Thyroid gland (tissue), 4 donors: Measurements from ENCODE around the gene SUN3. TPM values are rescaled to one million over a fixed set of nuclear protein-coding genes. Genes with fewer than 3 reads are reported as not detected.

Experiments
- DNase-seq, 2 donors: peaks; one replicate each; pipeline ENCODE4 v3.0.0-alpha.2; 2019
- H3K27ac ChIP-seq, 3 donors: fragments of 200-600 bp; sonication (generic); 1 replicate in 2 of 3; 2 replicates in 1 of 3; pipeline ENCODE4 v1.5.1; 2016 to 2019; ENCODE audit warnings: mild to moderate bottlenecking in 1 of 3, moderate library complexity in 1 of 3
- H3K27me3 ChIP-seq: fragments of 200-600 bp; sonication (generic); one replicate; pipeline ENCODE4 v1.5.1; 2019
- H3K36me3 ChIP-seq, 2 donors: fragments of 200-600 bp; sonication (generic); one replicate each; pipeline ENCODE4 v1.5.1; 2016 to 2019
- H3K4me1 ChIP-seq, 2 donors: fragments of 200-600 bp; sonication (generic); one replicate each; pipeline ENCODE4 v1.5.1; 2017 to 2019
- H3K4me3 ChIP-seq, 3 donors: fragments of 200-600 bp; sonication (generic); replicated peaks in 1 of 3; 1 replicate in 2 of 3; 2 replicates in 1 of 3; pipeline ENCODE4 v1.5.1; 2016; ENCODE audit warnings: mild to moderate bottlenecking in 1 of 3
- H3K9me3 ChIP-seq: fragments of 200-600 bp; sonication (generic); one replicate; pipeline ENCODE4 v1.5.1; 2017
- POLR2A ChIP-seq, 2 donors: fragments of 450-650 bp; IDR thresholded peaks; one replicate each; pipeline ENCODE4 v1.6.1; 2017; ENCODE audit warnings: antibody characterized with exemption in 2 of 2, mild to moderate bottlenecking in 2 of 2, moderate library complexity in 1 of 2
- WGBS, 2 donors: methylation state at CpG; one replicate each; pipeline ENCODE4 v1.1.5; 2017; 5-methylcytosine and 5-hydroxymethylcytosine counted together
- intact Hi-C: fragments of 100-400 bp; cut with DNase I; formaldehyde crosslinking; loops from one replicate; pipeline ENCODE4 v1.15.1; 2023
- total RNA-seq, 4 donors: library from RNA; depleted of rRNA; stranded (reverse); fragments of >200 nt; gene quantifications; one replicate each; pipeline ENCODE4 v1.2.3, GENCODE V29; 2016
- TF ChIP-seq, protein P1 (sequence below), 6 experiments: fragments of 200-600 bp in 3 of 6; fragments of 450-650 bp in 3 of 6; sonication (generic) in 3 of 6; IDR thresholded peaks; one replicate each; pipeline ENCODE4 v1.5.1; 2016 to 2019; ENCODE audit warnings: antibody characterized with exemption in 6 of 6, mild to moderate bottlenecking in 2 of 6, inconsistent platforms in 1 of 6, moderate library complexity in 1 of 6

SUN3 gene
- total RNA-seq, 4 donors from 2014 or later, result not detected

DNA sequence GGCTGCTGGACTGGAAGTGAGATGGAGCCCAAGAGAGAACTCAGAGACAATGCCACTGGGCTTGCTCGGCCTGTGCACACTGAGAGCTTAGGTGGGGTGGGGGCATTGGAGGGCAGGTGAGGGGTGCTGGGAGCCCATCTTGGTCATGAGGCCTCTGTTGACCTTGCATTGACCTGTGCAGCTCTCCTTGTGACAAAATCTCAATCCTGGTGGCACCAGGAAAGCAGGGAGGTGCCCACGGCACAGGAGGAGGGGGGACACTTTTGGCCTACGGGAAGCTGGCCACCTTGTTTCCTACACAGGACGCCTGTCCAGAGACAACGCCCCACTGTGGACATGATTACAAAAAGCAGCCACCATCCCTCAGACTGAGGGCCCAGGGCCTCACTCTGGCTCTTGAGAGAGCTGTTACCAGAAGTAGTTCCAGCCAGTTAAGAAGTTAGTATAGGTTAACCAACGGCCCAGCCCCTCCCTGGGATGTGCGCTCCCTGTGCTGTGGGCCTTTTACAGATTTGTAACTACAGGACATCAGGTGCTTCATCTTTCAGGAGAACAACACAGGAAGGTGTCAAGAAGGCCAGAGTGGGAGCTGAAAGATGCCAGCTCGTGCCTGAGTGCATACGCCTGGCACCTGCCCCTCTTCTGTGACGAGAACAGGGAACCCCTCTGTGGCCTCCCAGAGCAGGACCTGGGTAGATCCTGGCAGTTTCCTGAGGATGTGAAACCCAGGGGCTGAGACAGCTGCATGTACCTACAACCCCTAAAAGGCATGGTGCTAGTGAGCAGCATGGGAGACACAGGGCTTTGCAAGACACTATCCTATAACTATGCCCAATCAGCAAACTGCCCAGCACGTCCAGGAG is 91.0 kb downstream of the SUN3 start:
- H3K9me3 ChIP-seq, result no peaks in the 10 kb centered on the region
- H3K27ac ChIP-seq, result no peak overlapping the region
- H3K4me1 ChIP-seq, result peaks cover 0 to 23% of the 10 kb centered on the region in 2 donors
- H3K36me3 ChIP-seq, result no peaks in the 10 kb centered on the region
- intact Hi-C loops, result no loop called here
- DNase-seq, result no peak
- H3K4me3 ChIP-seq, result no peak overlapping the region
- WGBS, 2 donors, result 76 to 80% methylated on average over 10 to 11 of the region's 11 CpGs
- TF ChIP-seq, protein P1, sequence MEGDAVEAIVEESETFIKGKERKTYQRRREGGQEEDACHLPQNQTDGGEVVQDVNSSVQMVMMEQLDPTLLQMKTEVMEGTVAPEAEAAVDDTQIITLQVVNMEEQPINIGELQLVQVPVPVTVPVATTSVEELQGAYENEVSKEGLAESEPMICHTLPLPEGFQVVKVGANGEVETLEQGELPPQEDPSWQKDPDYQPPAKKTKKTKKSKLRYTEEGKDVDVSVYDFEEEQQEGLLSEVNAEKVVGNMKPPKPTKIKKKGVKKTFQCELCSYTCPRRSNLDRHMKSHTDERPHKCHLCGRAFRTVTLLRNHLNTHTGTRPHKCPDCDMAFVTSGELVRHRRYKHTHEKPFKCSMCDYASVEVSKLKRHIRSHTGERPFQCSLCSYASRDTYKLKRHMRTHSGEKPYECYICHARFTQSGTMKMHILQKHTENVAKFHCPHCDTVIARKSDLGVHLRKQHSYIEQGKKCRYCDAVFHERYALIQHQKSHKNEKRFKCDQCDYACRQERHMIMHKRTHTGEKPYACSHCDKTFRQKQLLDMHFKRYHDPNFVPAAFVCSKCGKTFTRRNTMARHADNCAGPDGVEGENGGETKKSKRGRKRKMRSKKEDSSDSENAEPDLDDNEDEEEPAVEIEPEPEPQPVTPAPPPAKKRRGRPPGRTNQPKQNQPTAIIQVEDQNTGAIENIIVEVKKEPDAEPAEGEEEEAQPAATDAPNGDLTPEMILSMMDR (IDR thresholded peaks at IDR 0.05), result no peak
- no peak for TF ChIP-seq POLR2A (IDR thresholded peaks at IDR 0.05)
- no peaks in the 10 kb centered on the region for H3K27me3 ChIP-seq

Other genes starting within 250 kb of the SUN3 start
- gene PKD1L1, start 80.6 kb downstream of the SUN3 start, total RNA-seq, result under 1 TPM; under 0.01 to 0.17 (median 0.14) TPM
- gene HUS1, start 49.5 kb downstream of the SUN3 start, total RNA-seq, result 10 to 100 TPM; 32.1 to 83.8 (median 39.8) TPM
- gene C7orf57, start 6.4 kb upstream of the SUN3 start, total RNA-seq, result not detected
- 10 to 100 TPM; 11.3 to 16.9 (median 15.0) TPM for gene UPP1, start 60.2 kb upstream of the SUN3 start, total RNA-seq
- gene ABCA13, start 142.4 kb upstream of the SUN3 start, total RNA-seq, result 10 to 100 TPM in 3 of 4 donors, 1 to 10 TPM in 1; 7.6 to 13.3 (median 11.7) TPM